HG02610 (cell line): ENCODE results near the gene RPS6KA2.
A peak's percentile ranks its signal among the peaks of the same experiment; 100 is the strongest.
"Not testable (repeated sequence)": the region's sequence is repeated elsewhere in the genome, so short reads cannot be mapped to it uniquely, and the experiment has no call there.

Experiments
- ATAC-seq: cut with Tn5 transposase; IDR thresholded peaks from one replicate; pipeline ENCODE4 v1.9.1; 2021; ENCODE audit warnings: mild to moderate bottlenecking, moderate library complexity; ENCODE audit not compliant: unreplicated experiment

The RPS6KA2 gene

GRCh38 chr6:166386111-166386510, 240.9 kb downstream of the RPS6KA2 start:
- ATAC-seq: no peak

DNA sequence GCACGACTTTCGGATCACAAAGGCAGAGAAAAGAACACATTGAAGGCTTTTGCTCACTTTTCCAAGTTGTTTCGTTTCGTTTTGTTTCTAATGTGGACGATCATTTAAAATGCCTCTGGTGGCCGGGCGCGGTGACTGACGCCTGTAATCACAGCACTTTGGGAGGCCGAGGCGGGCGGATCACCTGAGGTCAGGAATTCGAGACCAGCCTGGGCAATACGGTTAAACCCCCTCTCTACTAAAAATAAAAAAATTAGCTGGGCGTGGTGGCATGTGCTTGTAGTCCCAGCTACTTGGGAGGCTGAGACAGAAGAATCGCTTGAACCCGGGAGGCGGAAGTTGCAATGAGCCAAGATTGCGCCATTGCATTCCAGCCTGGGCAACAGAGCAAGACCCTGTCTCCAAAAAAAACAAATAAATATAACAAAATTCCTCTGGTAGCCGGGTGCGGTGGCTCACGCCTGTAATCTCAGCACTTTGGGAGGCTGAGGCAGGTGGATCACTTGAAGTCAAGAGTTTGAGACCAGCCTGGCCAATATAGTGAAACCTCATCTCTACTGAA, 243.2 kb downstream of the RPS6KA2 start:
- ATAC-seq: peak; percentile 1

GRCh38 chr6:166382933-166383801, 243.9 kb downstream of the RPS6KA2 start, which contains the start of gene MPC1:
Gene MPC1, minus strand, starts transcription at chr6:166382940. Its CDS starts 64 bp downstream, at chr6:166382876.
- peak; percentile 89 for ATAC-seq

- no peak for ATAC-seq
Observed at GRCh38 chr6:166382500-166382932, 244.5 kb downstream of the RPS6KA2 start.

- peak; percentile 48 for ATAC-seq
Observed at GRCh38 chr6:166381733-166382499, 245.1 kb downstream of the RPS6KA2 start.

DNA sequence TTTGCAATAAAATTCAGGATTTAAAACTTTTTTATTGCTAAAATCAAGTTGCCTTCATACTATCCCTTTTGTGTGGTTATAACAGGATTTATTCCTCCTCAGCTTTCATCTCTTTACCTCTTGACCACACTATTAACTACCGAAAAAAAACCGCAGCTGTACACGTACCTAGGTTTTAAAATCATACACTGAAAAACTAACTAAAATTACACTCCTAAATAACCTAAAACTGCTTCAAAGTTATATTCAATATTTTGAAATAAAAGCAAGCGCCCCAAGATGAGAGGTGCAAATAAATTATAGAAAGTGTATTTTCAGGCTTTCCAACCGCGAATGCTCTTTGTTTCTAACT, 245.7 kb downstream of the RPS6KA2 start:
- no peak for ATAC-seq

DNA sequence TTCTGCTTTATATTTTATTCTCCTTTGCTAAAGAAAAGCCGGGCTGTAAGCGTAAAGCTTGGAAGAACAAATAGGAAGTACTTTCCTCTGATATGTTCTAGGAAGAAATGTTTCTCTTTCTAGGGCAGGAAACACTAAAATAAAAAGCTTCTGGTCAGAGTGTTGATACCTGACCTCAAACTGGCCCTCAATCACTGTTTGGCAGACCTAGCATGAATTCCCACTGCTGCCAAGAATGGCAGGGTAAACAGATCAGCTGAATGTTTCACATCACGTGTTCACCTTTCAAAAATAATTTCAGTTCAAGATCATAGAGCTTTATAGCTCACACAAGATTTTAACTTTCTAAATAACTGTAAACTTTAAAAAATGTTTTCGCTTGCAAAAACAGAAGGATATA, 247.3 kb downstream of the RPS6KA2 start:
- ATAC-seq: no peak

DNA sequence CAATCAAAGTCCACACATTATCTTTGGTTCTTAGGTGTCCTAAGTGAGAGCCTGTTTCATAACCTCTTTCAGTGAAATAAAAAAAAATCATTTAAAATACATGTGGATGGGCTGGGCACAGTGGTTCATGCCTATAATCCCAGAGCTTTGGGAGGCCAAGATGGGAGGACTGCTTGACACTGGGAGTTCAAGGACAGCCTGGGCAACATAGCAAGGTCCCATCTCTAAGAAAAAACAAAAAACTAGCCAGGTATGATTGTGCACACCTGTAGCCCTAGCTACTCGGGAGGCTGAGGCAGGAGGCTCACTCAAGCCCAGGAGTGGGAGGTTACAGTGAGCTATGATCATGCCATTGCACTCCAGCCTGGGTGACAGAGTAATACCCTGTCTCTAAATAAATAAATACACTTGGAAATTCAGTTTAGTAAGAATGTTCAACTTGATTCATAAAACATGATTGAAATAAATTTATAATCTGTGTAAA, 247.9 kb downstream of the RPS6KA2 start:
- no peak for ATAC-seq

GRCh38 chr6:166377721-166378120, 249.3 kb downstream of the RPS6KA2 start:
- ATAC-seq: no peak

DNA sequence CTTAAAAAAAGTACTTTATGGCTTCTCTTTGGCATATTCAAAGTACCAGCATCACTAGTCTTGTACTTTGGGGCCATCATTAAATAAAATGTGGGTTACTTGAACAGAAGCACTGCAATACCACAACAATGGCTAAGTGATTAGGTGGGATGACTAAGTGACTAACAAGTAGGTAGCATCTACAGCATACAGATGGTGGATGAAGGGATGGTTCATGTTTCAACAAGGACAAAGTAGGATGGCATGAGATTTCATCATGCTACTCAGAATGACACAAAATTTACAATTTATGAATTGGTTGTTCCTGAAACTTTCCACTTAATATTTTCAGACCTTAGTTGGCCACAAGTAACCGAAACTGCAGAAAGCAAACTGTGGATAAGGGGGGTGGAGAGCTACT, 252.0 kb downstream of the RPS6KA2 start:
- no peak for ATAC-seq

DNA sequence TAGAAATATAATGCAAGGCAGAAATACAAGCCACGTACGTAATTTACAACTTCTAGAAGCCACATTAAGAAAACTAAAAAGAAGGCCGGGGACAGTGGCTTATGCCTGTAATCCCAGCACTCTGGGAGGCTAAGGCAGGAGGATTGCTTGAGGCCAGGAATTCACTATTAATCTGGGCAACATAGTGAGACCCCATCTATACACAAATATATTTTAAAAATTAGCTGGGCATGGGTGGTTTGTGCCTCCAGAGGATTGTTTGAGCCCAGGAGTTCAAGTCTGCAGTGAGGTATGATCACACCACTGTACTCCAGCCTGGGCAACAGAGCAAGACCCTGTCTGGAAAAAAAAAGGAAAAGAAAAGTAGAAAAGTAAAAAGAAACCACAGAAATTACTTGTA, 256.6 kb downstream of the RPS6KA2 start:
- no peak for ATAC-seq

GRCh38 chr6:166369782-166370181, 257.3 kb downstream of the RPS6KA2 start:
- no peak for ATAC-seq

DNA sequence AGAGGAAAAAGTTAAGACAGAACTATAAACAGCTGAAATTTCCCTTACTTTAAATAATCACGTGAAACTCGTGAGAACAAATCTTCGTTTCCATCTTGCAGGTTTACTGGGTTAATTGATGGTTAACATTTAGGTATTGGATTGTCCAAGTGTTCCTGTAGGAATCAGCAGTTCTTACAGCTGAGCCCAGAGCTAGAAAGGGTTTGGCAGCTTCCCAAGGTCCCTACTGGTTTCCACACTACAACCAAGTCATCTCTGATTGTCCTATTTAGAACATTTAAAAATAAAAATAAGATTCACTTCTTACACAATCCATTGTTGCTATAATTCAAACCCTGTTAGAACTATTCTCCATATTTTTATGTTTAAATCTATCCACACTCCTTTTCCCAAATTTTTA, 260.1 kb downstream of the RPS6KA2 start:
- no peak for ATAC-seq

- no peak for ATAC-seq
Observed at GRCh38 chr6:166365806-166366205, 261.2 kb downstream of the RPS6KA2 start.

- no peak for ATAC-seq
Observed at GRCh38 chr6:166365221-166365620, 261.8 kb downstream of the RPS6KA2 start.

DNA sequence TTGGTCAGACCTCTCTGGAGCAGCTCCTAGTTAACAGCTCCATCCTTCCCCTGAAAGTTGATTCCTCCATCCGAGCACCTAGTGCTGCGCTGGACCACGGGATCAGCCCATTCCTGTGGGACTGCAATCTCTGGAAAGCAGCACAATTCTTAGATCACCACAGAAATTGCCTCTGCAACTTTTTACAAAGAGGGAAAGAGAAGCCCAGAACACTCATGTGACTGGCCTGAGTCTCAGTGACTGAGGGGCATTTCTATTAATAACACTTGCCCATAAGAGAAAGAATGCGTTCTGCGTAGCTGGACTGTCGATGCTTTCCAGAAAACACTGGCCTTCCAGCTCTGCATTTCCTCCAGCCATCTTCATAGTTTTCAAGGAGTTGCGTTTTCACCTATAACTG, 262.6 kb downstream of the RPS6KA2 start:
- no peak for ATAC-seq

GRCh38 chr6:166362427-166362826, 264.6 kb downstream of the RPS6KA2 start:
- not testable (repeated sequence) for ATAC-seq

DNA sequence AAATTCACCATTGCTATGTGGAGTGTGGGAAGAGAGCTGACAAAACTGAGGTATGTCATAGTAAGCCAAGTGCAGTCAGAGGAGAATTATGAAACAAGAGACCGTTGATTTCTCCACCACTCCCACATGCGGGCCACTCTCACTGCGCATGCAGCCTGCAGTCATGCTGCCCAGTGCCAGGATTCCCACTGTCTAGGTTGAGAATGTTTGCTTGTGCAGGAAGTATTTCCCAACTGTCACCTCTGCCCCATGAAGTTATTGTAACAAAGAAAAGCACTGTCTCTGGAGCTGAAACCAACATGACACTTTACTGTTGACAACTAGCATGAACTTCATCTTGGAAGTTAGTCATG, 266.0 kb downstream of the RPS6KA2 start:
- no peak for ATAC-seq

DNA sequence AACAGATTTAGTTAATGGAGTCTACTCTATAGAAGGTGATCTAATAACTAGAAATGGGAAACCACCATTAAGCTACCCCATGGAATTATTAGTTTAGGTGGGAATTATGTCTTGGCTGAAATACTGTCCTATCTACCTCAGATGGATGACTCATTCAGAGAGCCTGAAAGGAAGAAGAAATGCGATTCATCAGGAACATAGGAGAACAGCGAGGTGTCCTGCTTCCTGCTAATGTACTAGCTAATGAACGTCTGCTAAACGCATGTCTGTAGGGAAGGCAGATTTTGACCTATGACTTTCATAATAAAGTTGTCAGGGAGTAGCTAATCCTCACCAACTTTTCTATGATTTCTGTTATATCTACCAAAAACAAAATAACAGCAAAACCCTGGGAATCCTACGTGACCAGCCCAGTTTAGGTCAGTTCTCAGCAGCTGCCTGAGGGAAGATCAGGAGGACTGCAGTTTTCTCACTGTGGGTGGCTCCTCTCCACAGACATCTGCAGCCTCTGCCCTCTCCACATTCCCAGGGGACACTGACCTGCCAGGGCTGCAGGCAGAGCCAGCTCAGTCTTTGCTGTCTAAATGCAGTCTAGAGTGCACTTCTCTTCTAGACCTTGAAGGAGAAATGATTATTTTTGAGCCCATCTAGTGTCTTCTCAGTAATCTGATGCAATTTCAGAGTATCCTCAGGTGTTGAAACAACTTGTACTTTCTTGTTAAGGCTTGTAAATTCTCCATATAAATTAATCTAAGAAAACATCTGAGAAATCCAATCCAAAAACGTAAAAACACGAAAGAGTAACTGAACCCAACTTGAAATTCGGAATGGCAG, 266.6 kb downstream of the RPS6KA2 start:
- ATAC-seq: no peak
